ENCODE results near the gene AHNAK. TPM values are rescaled to one million over a fixed set of nuclear protein-coding genes. Genes with fewer than 3 reads are reported as not detected.
"Not testable (repeated sequence)": the region's sequence is repeated elsewhere in the genome, so short reads cannot be mapped to it uniquely, and the experiment has no call there.

Gene AHNAK
- total RNA-seq, 1 experiment from 2014 or later: 391 TPM

- DNase-seq (ENCODE audit: low spot score): no peak
Measured at GRCh38 chr11:62572431-62572830, 25.8 kb upstream of the AHNAK start.

- DNase-seq (ENCODE audit: low spot score): not testable (repeated sequence)
Measured at GRCh38 chr11:62571493-62571892, 24.9 kb upstream of the AHNAK start.

GRCh38 chr11:62570903-62571302, 24.3 kb upstream of the AHNAK start:
- not testable (repeated sequence) for DNase-seq (ENCODE audit: low spot score)

- no peak for DNase-seq (ENCODE audit: low spot score)
Measured at GRCh38 chr11:62569611-62570010, 23.0 kb upstream of the AHNAK start.

GRCh38 chr11:62567018-62567633, 20.5 kb upstream of the AHNAK start:
- no peak for DNase-seq (ENCODE audit: low spot score)

- DNase-seq (ENCODE audit: low spot score): no peak
Measured at GRCh38 chr11:62566247-62566646, 19.6 kb upstream of the AHNAK start.

- no peak for DNase-seq (ENCODE audit: low spot score)
Measured at GRCh38 chr11:62565100-62565802, 18.6 kb upstream of the AHNAK start.

- peak; percentile 18 for DNase-seq (ENCODE audit: low spot score)
Measured at GRCh38 chr11:62561677-62562230, 15.1 kb upstream of the AHNAK start.

GRCh38 chr11:62560566-62561103, 14.0 kb upstream of the AHNAK start:
- peak; percentile 98 for DNase-seq (ENCODE audit: low spot score)

GRCh38 chr11:62559626-62560025, 13.0 kb upstream of the AHNAK start:
- DNase-seq (ENCODE audit: low spot score): peak; percentile 44

- peak; percentile 35 for DNase-seq (ENCODE audit: low spot score)
Measured at GRCh38 chr11:62559204-62559603, 12.6 kb upstream of the AHNAK start.

GRCh38 chr11:62558669-62559068, 12.1 kb upstream of the AHNAK start:
- DNase-seq (ENCODE audit: low spot score): no peak

- peak; percentile 58 for DNase-seq (ENCODE audit: low spot score)
Measured at GRCh38 chr11:62556875-62557631, 10.4 kb upstream of the AHNAK start.

- peak; percentile 98 for DNase-seq (ENCODE audit: low spot score)
Measured at GRCh38 chr11:62556108-62556874, 9.7 kb upstream of the AHNAK start.

- DNase-seq (ENCODE audit: low spot score): peak; percentile 57
Measured at GRCh38 chr11:62555464-62556107, 9.0 kb upstream of the AHNAK start.

- DNase-seq (ENCODE audit: low spot score): peak; percentile 43
Measured at GRCh38 chr11:62554387-62555167, 8.0 kb upstream of the AHNAK start.

GRCh38 chr11:62553839-62554361, 7.3 kb upstream of the AHNAK start:
- peak; percentile 96 for DNase-seq (ENCODE audit: low spot score)

- DNase-seq (ENCODE audit: low spot score): peak; percentile 99
Measured at GRCh38 chr11:62553080-62553838, 6.7 kb upstream of the AHNAK start.

- DNase-seq (ENCODE audit: low spot score): peak; percentile 39
Measured at GRCh38 chr11:62552485-62553079, 6.0 kb upstream of the AHNAK start.
